IMR-90 (cell line): Measurements from ENCODE around the gene IL17A. TPM values are rescaled to one million over a fixed set of nuclear protein-coding genes. Genes with fewer than 3 reads are reported as not detected.

ENCODE experiments used
- ATAC-seq: fragments of 200-7000 bp; cut with Tn5 transposase; 2 replicates; pipeline ENCODE4 v1.9.1; 2020; ENCODE audit warnings: low read depth, mild to moderate bottlenecking, moderate library complexity
- BruUV-seq: library from RNA; stranded (reverse); fragments of 400-500 nt; replicated peaks from 2 replicates; lab custom pipeline; 2021; lab: Mats Ljungman, UMichigan
- CTCF ChIA-PET: fragments of 300-600 bp; formaldehyde crosslinking; extraction: SDS; loops from one replicate; lab custom pipeline; 2021; ENCODE audit warnings: antibody characterized with exemption; lab: Yijun Ruan, JAX
- POLR2A ChIA-PET: fragments of 300-600 bp; sonication (Branson Sonifier 250); formaldehyde crosslinking; loops from one replicate; lab custom pipeline; 2022; ENCODE audit warnings: antibody characterized with exemption; ENCODE audit not compliant: unreplicated experiment; lab: Charles Lee
- DNase-seq: peaks from one replicate; pipeline ENCODE4 v3.0.0; 2013
- H2AFZ ChIP-seq: replicated peaks from 2 replicates; pipeline ENCODE3; 2013; ENCODE audit warnings: low read length, mild to moderate bottlenecking; ENCODE audit not compliant: poor library complexity
- H2AK5ac ChIP-seq: 2 replicates; pipeline ENCODE4 v1.6.1; 2013; ENCODE audit warnings: low read depth, low read length, inconsistent platforms
- H2AK9ac ChIP-seq: replicated peaks from 2 replicates; pipeline ENCODE3; 2013; ENCODE audit warnings: mild to moderate bottlenecking, low read depth, low read length, moderate library complexity; ENCODE audit not compliant: poor library complexity
- H2BK120ac ChIP-seq: 2 replicates; pipeline ENCODE4 v1.6.1; 2013; ENCODE audit warnings: low read depth, low read length, inconsistent platforms
- H2BK15ac ChIP-seq: 3 replicates; pipeline ENCODE4 v1.6.1; 2013; ENCODE audit warnings: low read depth, low read length, inconsistent platforms
- H2BK20ac ChIP-seq: 2 replicates; pipeline ENCODE4 v1.6.1; 2013; ENCODE audit warnings: low read depth, mild to moderate bottlenecking, inconsistent platforms, low read length, moderate library complexity
- H2BK5ac ChIP-seq: 2 replicates; pipeline ENCODE4 v1.6.1; 2013; ENCODE audit warnings: mild to moderate bottlenecking, low read depth, low read length, inconsistent platforms; ENCODE audit not compliant: poor library complexity, severe bottlenecking
- H3K14ac ChIP-seq: replicated peaks from 2 replicates; pipeline ENCODE4 v1.6.1; 2013; ENCODE audit warnings: low read depth, low read length, inconsistent platforms
- H3K18ac ChIP-seq: 2 replicates; pipeline ENCODE4 v1.6.1; 2013; ENCODE audit warnings: low read depth, low read length, control low read depth
- H3K23ac ChIP-seq: 2 replicates; pipeline ENCODE4 v1.6.1; 2013; ENCODE audit warnings: low read depth, low read length, inconsistent platforms
- H3K27ac ChIP-seq: 2 replicates; pipeline ENCODE4 v1.5.1; 2013; ENCODE audit warnings: mild to moderate bottlenecking, control low read depth, low read length; ENCODE audit not compliant: insufficient read depth
- H3K27me3 ChIP-seq: 2 replicates; pipeline ENCODE4 v1.6.1; 2013; ENCODE audit warnings: low read length; ENCODE audit not compliant: control insufficient read depth, insufficient read depth
- H3K36me3 ChIP-seq: 2 replicates; pipeline ENCODE4 v1.6.1; 2013; ENCODE audit warnings: low read length, mixed read lengths; ENCODE audit not compliant: control insufficient read depth, insufficient read depth
- H3K4ac ChIP-seq: 2 replicates; pipeline ENCODE4 v1.6.1; 2013; ENCODE audit warnings: low read depth, low read length, inconsistent platforms
- H3K4me1 ChIP-seq: 2 replicates; pipeline ENCODE4 v1.6.1; 2013; ENCODE audit warnings: low read length, mixed read lengths; ENCODE audit not compliant: control insufficient read depth, insufficient read depth
- H3K4me2 ChIP-seq: 2 replicates; pipeline ENCODE4 v1.6.1; 2013; ENCODE audit warnings: low read depth, mild to moderate bottlenecking, control low read depth, low read length, moderate library complexity
- H3K4me3 ChIP-seq: 2 replicates; pipeline ENCODE4 v1.5.1; 2013; ENCODE audit warnings: low read depth, mild to moderate bottlenecking, control low read depth, low read length, moderate library complexity; ENCODE audit not compliant: insufficient read depth
- H3K56ac ChIP-seq: 2 replicates; pipeline ENCODE4 v1.6.1; 2013; ENCODE audit warnings: low read length, inconsistent platforms; ENCODE audit not compliant: insufficient read depth; ENCODE audit errors: extremely low read depth
- H3K79me1 ChIP-seq, 2 experiments: 2 replicates each; pipeline ENCODE4 v1.6.1; 2013; ENCODE audit warnings: low read length in 2 of 2, inconsistent platforms in 1 of 2, low read depth in 1 of 2
- H3K9ac ChIP-seq: 2 replicates; pipeline ENCODE4 v1.6.1; 2013; ENCODE audit warnings: low read depth, low read length, control low read depth
- H3K9me1 ChIP-seq: 2 replicates; pipeline ENCODE4 v1.6.1; 2013; ENCODE audit warnings: low read length, inconsistent platforms; ENCODE audit not compliant: insufficient read depth
- H3K9me3 ChIP-seq: 2 replicates; pipeline ENCODE4 v1.6.1; 2013; ENCODE audit warnings: low read length; ENCODE audit not compliant: control insufficient read depth, insufficient read depth
- H4K20me1 ChIP-seq: 2 replicates; pipeline ENCODE4 v1.6.1; 2013; ENCODE audit warnings: low read length, inconsistent platforms; ENCODE audit not compliant: insufficient read depth
- H4K5ac ChIP-seq: 2 replicates; pipeline ENCODE4 v1.6.1; 2013; ENCODE audit warnings: mild to moderate bottlenecking, low read depth, low read length, control low read depth
- H4K8ac ChIP-seq, 2 experiments: 2 replicates each; pipeline ENCODE4 v1.6.1; 2013; ENCODE audit warnings: low read depth in 2 of 2, low read length in 2 of 2, control low read depth in 1 of 2, inconsistent platforms in 1 of 2
- H4K91ac ChIP-seq: 2 replicates; pipeline ENCODE4 v1.6.1; 2013; ENCODE audit warnings: low read depth, low read length, inconsistent platforms; ENCODE audit not compliant: insufficient read depth
- CEBPB ChIP-seq: IDR thresholded peaks from 2 replicates; pipeline ENCODE4 v1.6.1; 2012; ENCODE audit warnings: low read depth, low read length, improper control_type of control experiment
- dilution Hi-C: fragments of 300-500 bp; cut with HindIII; formaldehyde crosslinking; loops from one replicate; pipeline ENCODE4 v1.14.3; 2018; ENCODE audit warnings: low sequenced_read_pairs; ENCODE audit not compliant: unreplicated experiment
- in situ Hi-C: fragments of 300-500 bp; cut with MboI; formaldehyde crosslinking; loops from 3 replicates; pipeline ENCODE4 v1.14.3; 2019; ENCODE audit warnings: low sequenced_read_pairs, inconsistent platforms, mixed read lengths
- intact Hi-C: fragments of 100-400 bp; cut with micrococcal nuclease; formaldehyde crosslinking; loops from 2 replicates; pipeline ENCODE4 v1.10.0; 2022
- polyA plus RNA-seq, 3 experiments: library from polyadenylated mRNA; depleted of rRNA; stranded (reverse); fragments of >200 nt; gene quantifications; 2 replicates each; pipeline ENCODE4 v1.2.3, GENCODE V29; 2012; ENCODE audit warnings: low replicate concordance in 1 of 3
- total RNA-seq: library from RNA; depleted of rRNA; stranded (reverse); fragments of >200 nt; gene quantifications from 2 replicates; pipeline ENCODE4 v1.2.3, GENCODE V29; 2012

Gene IL17A
- total and polyA plus RNA-seq, 2 of the 4 experiments (the other 2 are of a cell fraction) = not detected

GRCh38 chr6:52201493-52201892, 15.3 kb downstream of the IL17A start:
- ChIA-PET CTCF (no interaction called here), POLR2A (no interaction called here)
- no peak overlapping the region for H2AFZ ChIP-seq
- H2AK9ac ChIP-seq = no peak overlapping the region
- no peak overlapping the region for H4K8ac ChIP-seq
- no peaks in the 10 kb centered on the region for H3K27me3 ChIP-seq
- no peak overlapping the region for H3K23ac ChIP-seq
- H2BK120ac ChIP-seq = no peak overlapping the region
- no peak overlapping the region for H3K4me3 ChIP-seq
- H3K4me1 ChIP-seq = no peaks in the 10 kb centered on the region
- H3K27ac ChIP-seq = no peak overlapping the region
- H2BK20ac ChIP-seq = no peak overlapping the region
- no peak for DNase-seq
- no peak overlapping the region for H2BK15ac ChIP-seq
- H3K36me3 ChIP-seq = no peaks in the 10 kb centered on the region
- H3K79me1 ChIP-seq = no peaks in the 10 kb centered on the region
- ATAC-seq = no peak
- no peaks in the 10 kb centered on the region for H4K20me1 ChIP-seq
- in situ Hi-C loops = no loop called here
- no peak overlapping the region for H3K9ac ChIP-seq
- no peak overlapping the region for H2BK5ac ChIP-seq
- no peak overlapping the region for H2AK5ac ChIP-seq
- no peak for TF ChIP-seq CEBPB
- no peak overlapping the region for H3K14ac ChIP-seq
- intact Hi-C loops = no loop called here
- H3K56ac ChIP-seq = no peak overlapping the region
- no peaks in the 10 kb centered on the region for H3K9me1 ChIP-seq
- no peak overlapping the region for H4K5ac ChIP-seq
- no peak overlapping the region for H4K91ac ChIP-seq
- no peak overlapping the region for H3K4ac ChIP-seq
- no TSS peak for BruUV-seq
- no peak overlapping the region for H3K18ac ChIP-seq
- no peak overlapping the region for H3K4me2 ChIP-seq
- dilution Hi-C loops = no loop called here
- H3K9me3 ChIP-seq = peaks cover 3% of the 10 kb centered on the region; the same call in 1 of the 2 replicates
